ENCODE measurements around the gene KLHL5. TPM values are rescaled to one million over a fixed set of nuclear protein-coding genes. Genes with fewer than 3 reads are reported as not detected.

Gene KLHL5
- total RNA-seq, 1 donor from 2014 or later, result 19.9 TPM

Other genes with a start within 250 kb of the KLHL5 start
- gene TLR6, start 205.4 kb upstream of the KLHL5 start, total RNA-seq, result 2.9 TPM
- 82.3 TPM for gene FAM114A1, start 194.4 kb upstream of the KLHL5 start, total RNA-seq
- 0.20 TPM for gene TMEM156, start 29.8 kb upstream of the KLHL5 start, total RNA-seq
- 38.3 TPM for gene WDR19, start 120.3 kb downstream of the KLHL5 start, total RNA-seq